ENCODE measurements around the gene CD8A.

CD8A gene

DNA sequence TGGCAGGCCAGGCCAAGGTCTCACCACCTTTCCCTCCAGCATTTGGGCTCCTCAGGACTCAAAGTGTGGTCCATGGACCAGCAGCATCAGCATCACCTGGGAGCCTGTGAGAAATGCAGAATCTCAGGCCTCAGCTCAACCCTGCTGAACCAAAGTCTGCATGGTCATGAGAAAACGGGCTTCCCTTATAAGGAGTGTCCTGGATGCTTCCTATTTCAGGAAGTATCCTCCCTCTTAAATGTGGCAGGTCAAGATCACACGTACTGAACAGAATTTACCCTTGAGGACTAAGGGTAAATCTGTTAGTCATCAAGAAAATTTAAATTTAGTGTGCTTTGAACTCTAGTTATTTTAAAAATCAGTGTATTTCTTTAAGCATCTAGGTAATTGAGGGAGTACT lies 11.8 kb downstream of the CD8A start:
- CTCF ChIA-PET = interaction anchor here (0.6 kb wide), 1 partner anchor 338 kb away, joined by 4 read pairs; no protein-coding TSS in a partner anchor
- Mint-ChIP-seq H3K9me3 (no peaks in the 10 kb centered on the region), H3K4me1 (no peaks in the 10 kb centered on the region), H3K27ac (no peak overlapping the region), H3K27me3 (peaks cover 6% of the 10 kb centered on the region), H3K4me3 (no peak overlapping the region), H3K36me3 (peaks cover 15% of the 10 kb centered on the region)
- no peak for DNase-seq

DNA sequence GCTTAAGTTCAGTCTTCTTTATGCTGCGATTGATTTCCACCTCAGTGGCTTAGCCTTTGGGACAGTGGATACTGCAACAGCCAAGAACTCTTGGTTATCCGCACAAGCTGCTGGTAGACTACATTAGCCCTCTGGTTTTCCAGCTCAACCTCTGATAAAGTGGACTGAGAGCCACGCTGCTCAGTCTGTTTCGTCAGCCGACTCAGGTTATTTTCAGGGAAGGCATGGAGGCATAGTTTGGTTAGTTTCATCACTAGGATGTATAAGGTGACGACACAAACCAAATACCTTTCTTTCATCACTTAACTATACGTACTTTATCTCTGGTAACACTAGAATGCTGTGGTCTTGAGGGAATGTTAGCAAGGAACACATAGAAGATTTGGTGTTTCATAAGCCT lies 14.2 kb downstream of the CD8A start:
- no peaks in the 10 kb centered on the region for H3K4me1 Mint-ChIP-seq
- no peaks in the 10 kb centered on the region for H3K27me3 Mint-ChIP-seq
- no peak for DNase-seq
- H3K27ac Mint-ChIP-seq = no peak overlapping the region
- CTCF ChIA-PET = interaction anchor here (2.0 kb wide), 1 partner anchor 11 kb away, joined by 8 read pairs; no protein-coding TSS in a partner anchor
- peaks cover 27% of the 10 kb centered on the region for H3K36me3 Mint-ChIP-seq
- no peaks in the 10 kb centered on the region for H3K9me3 Mint-ChIP-seq
- H3K4me3 Mint-ChIP-seq = no peak overlapping the region

GRCh38 chr2:86775338-86775737 lies 15.4 kb downstream of the CD8A start:
- no peak overlapping the region for H3K27ac Mint-ChIP-seq
- DNase-seq = no peak
- no peaks in the 10 kb centered on the region for H3K27me3 Mint-ChIP-seq
- H3K9me3 Mint-ChIP-seq = no peaks in the 10 kb centered on the region
- H3K4me1 Mint-ChIP-seq = no peaks in the 10 kb centered on the region
- CTCF ChIA-PET = interaction anchor here (2.0 kb wide), 1 partner anchor 10 kb away, joined by 8 read pairs; no protein-coding TSS in a partner anchor
- peaks cover 39% of the 10 kb centered on the region for H3K36me3 Mint-ChIP-seq
- no peak overlapping the region for H3K4me3 Mint-ChIP-seq

GRCh38 chr2:86774862-86775261 lies 15.9 kb downstream of the CD8A start:
- no peaks in the 10 kb centered on the region for H3K9me3 Mint-ChIP-seq
- CTCF ChIA-PET = interaction anchor here (0.6 to 2.0 kb wide), 2 partner anchors 10 to 13 kb away, joined by 3 to 8 read pairs; no protein-coding TSS in a partner anchor
- no peak overlapping the region for H3K4me3 Mint-ChIP-seq
- H3K27ac Mint-ChIP-seq = no peak overlapping the region
- H3K27me3 Mint-ChIP-seq = no peaks in the 10 kb centered on the region
- no peak for DNase-seq
- no peaks in the 10 kb centered on the region for H3K4me1 Mint-ChIP-seq
- H3K36me3 Mint-ChIP-seq = peaks cover 42% of the 10 kb centered on the region

DNA sequence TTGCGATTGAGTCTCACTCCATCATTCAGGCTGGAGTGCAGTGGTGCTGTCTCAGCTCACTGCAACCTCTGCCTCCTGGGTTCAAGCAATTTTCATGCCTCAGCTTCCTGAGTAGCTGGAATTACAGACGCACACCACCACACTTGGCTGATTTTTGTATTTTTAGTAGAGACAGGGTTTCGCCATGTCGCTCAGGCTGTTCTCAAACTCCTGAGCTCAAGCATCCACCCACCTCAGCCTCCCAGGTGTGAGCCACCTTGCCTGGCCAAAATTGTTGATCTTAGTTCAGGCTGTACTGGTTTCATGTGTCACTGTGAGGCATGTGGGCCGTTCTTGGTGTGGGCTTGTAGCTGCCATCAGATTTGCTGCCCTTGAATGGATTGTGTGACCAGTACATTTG lies 18.1 kb downstream of the CD8A start:
- no peak overlapping the region for H3K4me3 Mint-ChIP-seq
- CTCF ChIA-PET = interaction anchor here (1.0 kb wide), 1 partner anchor 9 kb away, joined by 3 read pairs; no protein-coding TSS in a partner anchor
- no peaks in the 10 kb centered on the region for H3K4me1 Mint-ChIP-seq
- H3K27me3 Mint-ChIP-seq = no peaks in the 10 kb centered on the region
- H3K9me3 Mint-ChIP-seq = no peaks in the 10 kb centered on the region
- peaks cover 56% of the 10 kb centered on the region for H3K36me3 Mint-ChIP-seq
- no peak for DNase-seq
- no peak overlapping the region for H3K27ac Mint-ChIP-seq

DNA sequence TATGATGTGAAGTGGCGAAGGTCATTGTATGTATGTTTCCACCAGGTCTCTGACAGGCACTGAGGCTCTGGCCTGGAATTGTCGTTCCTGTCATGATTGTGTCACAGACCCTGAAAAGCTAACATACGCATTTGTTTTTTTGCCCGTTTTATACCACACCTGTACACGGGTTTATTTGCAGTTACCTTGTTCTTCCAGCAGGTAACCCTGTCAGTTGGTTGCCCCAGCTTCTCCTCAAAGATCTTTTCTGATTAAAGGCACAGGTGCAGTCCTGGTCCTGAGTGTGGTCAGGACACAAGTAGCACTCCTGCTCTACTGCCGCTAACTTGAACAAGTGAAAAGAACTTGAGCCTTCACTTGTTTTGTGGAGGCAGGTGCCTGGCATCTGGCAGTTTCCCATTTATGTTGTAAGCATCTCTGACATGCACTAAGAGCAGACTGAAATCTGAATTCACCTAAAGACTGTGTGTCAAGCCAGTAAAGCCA lies 19.9 kb downstream of the CD8A start:
- peaks cover 60% of the 10 kb centered on the region for H3K36me3 Mint-ChIP-seq
- CTCF ChIA-PET = no interaction called here
- H3K27me3 Mint-ChIP-seq = no peaks in the 10 kb centered on the region
- DNase-seq = no peak
- H3K4me1 Mint-ChIP-seq = no peaks in the 10 kb centered on the region
- H3K27ac Mint-ChIP-seq = no peak overlapping the region
- no peaks in the 10 kb centered on the region for H3K9me3 Mint-ChIP-seq
- no peak overlapping the region for H3K4me3 Mint-ChIP-seq

GRCh38 chr2:86769838-86770237 lies 20.9 kb downstream of the CD8A start:
- Mint-ChIP-seq H3K27ac (no peak overlapping the region), H3K27me3 (no peaks in the 10 kb centered on the region), H3K4me1 (no peaks in the 10 kb centered on the region), H3K4me3 (no peak overlapping the region), H3K9me3 (no peaks in the 10 kb centered on the region), H3K36me3 (peaks cover 59% of the 10 kb centered on the region)
- no peak for DNase-seq
- CTCF ChIA-PET = interaction anchor here (0.9 kb wide), 1 partner anchor 35 kb away, joined by 3 read pairs; no protein-coding TSS in a partner anchor

- Mint-ChIP-seq H3K4me1 (no peaks in the 10 kb centered on the region), H3K36me3 (peaks cover 51% of the 10 kb centered on the region), H3K27ac (no peak overlapping the region), H3K4me3 (no peak overlapping the region), H3K9me3 (no peaks in the 10 kb centered on the region), H3K27me3 (no peaks in the 10 kb centered on the region)
- no peak for DNase-seq
- CTCF ChIA-PET = interaction anchor here (0.6 to 1.0 kb wide), 3 partner anchors 38 to 491 kb away, joined by 3 read pairs; no protein-coding TSS in a partner anchor
These were observed 22.3 kb downstream of the CD8A start for GRCh38 chr2:86768189-86768949.

DNA sequence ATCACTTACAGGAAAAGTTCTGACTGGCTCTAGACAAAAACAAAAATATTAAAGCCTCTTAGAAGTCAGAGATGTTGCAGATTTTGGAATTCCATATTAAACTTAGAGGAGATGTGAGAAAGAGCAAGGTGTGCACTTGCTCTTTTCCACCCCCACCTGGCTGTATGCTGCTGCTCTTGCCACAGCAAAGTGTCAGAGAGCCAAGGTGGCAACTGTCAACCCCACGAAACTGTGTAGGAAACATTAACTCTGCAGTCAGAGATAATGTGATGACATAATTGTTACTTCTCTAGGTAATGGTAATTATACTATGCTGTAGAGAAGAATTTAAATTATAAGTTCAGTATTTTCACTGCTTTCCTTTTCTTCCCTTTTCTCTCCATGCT lies 25.4 kb downstream of the CD8A start:
- no peak overlapping the region for H3K27ac Mint-ChIP-seq
- CTCF ChIA-PET = interaction anchor here (1.3 to 3.2 kb wide), 6 partner anchors 10 to 543 kb away, joined by 3 to 20 read pairs (median 7); no protein-coding TSS in a partner anchor
- H3K4me3 Mint-ChIP-seq = no peak overlapping the region
- H3K4me1 Mint-ChIP-seq = no peaks in the 10 kb centered on the region
- no peak for DNase-seq
- peaks cover 35% of the 10 kb centered on the region for H3K36me3 Mint-ChIP-seq
- H3K9me3 Mint-ChIP-seq = no peaks in the 10 kb centered on the region
- no peaks in the 10 kb centered on the region for H3K27me3 Mint-ChIP-seq

DNA sequence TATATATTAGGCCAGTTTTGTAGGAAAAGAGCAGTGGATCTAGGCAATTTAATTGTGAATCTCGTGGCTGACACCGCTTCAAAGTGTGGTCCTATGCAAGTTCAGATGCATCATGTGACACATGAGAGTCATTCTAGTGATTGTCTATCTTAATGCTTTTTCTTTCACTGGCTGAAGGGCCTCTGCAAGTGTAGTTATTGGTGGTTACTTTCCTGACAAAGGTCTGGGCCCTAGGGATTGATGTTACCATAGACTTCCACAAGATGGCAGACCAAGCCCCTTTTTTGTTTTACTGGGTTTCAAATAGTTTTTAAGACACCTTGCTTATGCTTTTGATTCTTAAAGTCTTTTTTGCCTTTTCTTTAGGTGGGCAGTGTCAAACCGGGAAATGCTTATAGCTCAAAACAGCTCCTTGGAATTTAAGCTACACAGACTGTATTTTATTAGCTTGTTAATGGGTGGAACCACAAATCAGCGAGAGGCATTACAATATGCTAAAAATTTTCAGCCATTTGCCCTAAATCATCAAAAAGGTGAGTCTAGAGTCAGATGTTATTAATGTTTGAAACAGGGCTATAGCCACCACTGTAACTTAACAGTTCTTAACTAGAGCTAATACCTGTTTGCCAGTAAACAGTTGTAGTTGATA lies 25.9 kb downstream of the CD8A start:
- peak; percentile 50 for DNase-seq
- no peaks in the 10 kb centered on the region for H3K27me3 Mint-ChIP-seq
- no peak overlapping the region for H3K27ac Mint-ChIP-seq

DNA sequence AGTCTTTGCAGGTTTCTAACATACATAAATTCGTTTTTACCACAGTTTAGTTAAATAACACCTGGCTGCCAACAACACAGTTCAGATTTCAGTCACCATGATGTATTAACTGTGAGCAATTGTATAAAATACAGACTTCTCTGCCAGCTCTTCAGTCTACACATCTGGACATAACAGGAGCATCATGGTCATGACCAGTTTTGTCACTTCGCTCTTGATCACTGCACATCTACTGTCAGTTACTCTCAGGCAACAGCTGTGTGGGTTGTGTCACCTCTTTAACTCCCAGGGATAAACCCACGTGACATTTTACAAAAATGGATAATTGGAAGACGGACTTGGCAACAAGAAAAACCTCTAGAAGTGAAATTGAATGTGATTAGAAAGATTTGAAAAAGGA lies 30.3 kb downstream of the CD8A start:
- no peaks in the 10 kb centered on the region for H3K9me3 Mint-ChIP-seq
- H3K36me3 Mint-ChIP-seq = peaks cover 28% of the 10 kb centered on the region
- no peaks in the 10 kb centered on the region for H3K4me1 Mint-ChIP-seq
- H3K27ac Mint-ChIP-seq = no peak overlapping the region
- DNase-seq = no peak
- H3K4me3 Mint-ChIP-seq = no peak overlapping the region
- CTCF ChIA-PET = interaction anchor here (1.1 kb wide), 1 partner anchor 12 kb away, joined by 3 read pairs; no protein-coding TSS in a partner anchor
- H3K27me3 Mint-ChIP-seq = no peaks in the 10 kb centered on the region

More for the DNA sequence above, 25.9 kb downstream of the CD8A start:
- H3K9me3 Mint-ChIP-seq = no peaks in the 10 kb centered on the region
- H3K4me1 Mint-ChIP-seq = no peaks in the 10 kb centered on the region
- H3K4me3 Mint-ChIP-seq = no peak overlapping the region
- CTCF ChIA-PET = interaction anchor here (1.3 to 3.2 kb wide), 6 partner anchors 11 to 543 kb away, joined by 3 to 20 read pairs (median 7); no protein-coding TSS in a partner anchor
- peaks cover 33% of the 10 kb centered on the region for H3K36me3 Mint-ChIP-seq

GRCh38 chr2:86758405-86758804 lies 32.3 kb downstream of the CD8A start:
- H3K4me3 Mint-ChIP-seq = no peak overlapping the region
- no peak overlapping the region for H3K27ac Mint-ChIP-seq
- H3K4me1 Mint-ChIP-seq = no peaks in the 10 kb centered on the region
- DNase-seq = no peak
- peaks cover 34% of the 10 kb centered on the region for H3K36me3 Mint-ChIP-seq
- no peaks in the 10 kb centered on the region for H3K9me3 Mint-ChIP-seq
- no peaks in the 10 kb centered on the region for H3K27me3 Mint-ChIP-seq
- CTCF ChIA-PET = no interaction called here

GRCh38 chr2:86753606-86754005 lies 37.1 kb downstream of the CD8A start:
- Mint-ChIP-seq H3K4me3 (no peak overlapping the region), H3K27me3 (no peaks in the 10 kb centered on the region), H3K4me1 (no peaks in the 10 kb centered on the region), H3K27ac (no peak overlapping the region), H3K36me3 (peaks cover 66% of the 10 kb centered on the region), H3K9me3 (peaks cover 12% of the 10 kb centered on the region)
- CTCF ChIA-PET = interaction anchor here (2.4 kb wide), 1 partner anchor 11 kb away, joined by 6 read pairs; no protein-coding TSS in a partner anchor
- DNase-seq = no peak

DNA sequence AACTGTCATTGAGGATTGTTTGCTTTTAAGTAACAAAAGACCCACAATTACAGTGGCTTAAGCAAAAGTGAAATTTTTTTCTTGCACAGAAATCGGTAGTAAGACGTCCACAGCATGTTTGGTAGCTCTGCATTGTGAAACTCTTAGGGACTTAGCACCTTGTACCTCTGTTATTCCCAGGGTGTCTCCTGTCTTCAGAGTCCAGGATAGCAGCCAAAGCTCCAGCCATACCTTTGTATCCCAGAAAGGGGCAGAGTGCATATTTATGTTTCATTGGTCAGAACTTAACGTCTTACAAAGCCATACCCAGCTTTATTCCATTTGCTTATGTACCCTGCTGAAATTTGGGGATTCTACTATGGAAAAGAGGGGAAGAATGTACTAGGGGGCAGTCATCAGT lies 37.8 kb downstream of the CD8A start:
- Mint-ChIP-seq H3K9me3 (peaks cover 12% of the 10 kb centered on the region), H3K4me3 (no peak overlapping the region), H3K27ac (no peak overlapping the region), H3K27me3 (no peaks in the 10 kb centered on the region), H3K36me3 (peaks cover 67% of the 10 kb centered on the region), H3K4me1 (no peaks in the 10 kb centered on the region)
- CTCF ChIA-PET = interaction anchor here (2.4 kb wide), 1 partner anchor 11 kb away, joined by 6 read pairs; no protein-coding TSS in a partner anchor
- no peak for DNase-seq

Measured in activated naive CD4-positive, alpha-beta T cell treated with anti-CD3 and anti-CD28 coated beads, Interleukin-2, amount 10 ng/mL, durations not matched to agents 7 days and 5 days (primary cell).